HG03196 (cell line): ENCODE data around the gene RNF39.
A peak's percentile ranks its signal among the peaks of the same experiment; 100 is the strongest.
"Not testable (repeated sequence)": the region's sequence is repeated elsewhere in the genome, so short reads cannot be mapped to it uniquely, and the experiment has no call there.

ENCODE experiments used
- ATAC-seq: cut with Tn5 transposase; IDR thresholded peaks from one replicate; pipeline ENCODE4 v1.9.1; 2021; ENCODE audit not compliant: unreplicated experiment

The RNF39 gene

GRCh38 chr6:30062471-30063178 is 12.9 kb downstream of the RNF39 start:
- no peak for ATAC-seq

DNA sequence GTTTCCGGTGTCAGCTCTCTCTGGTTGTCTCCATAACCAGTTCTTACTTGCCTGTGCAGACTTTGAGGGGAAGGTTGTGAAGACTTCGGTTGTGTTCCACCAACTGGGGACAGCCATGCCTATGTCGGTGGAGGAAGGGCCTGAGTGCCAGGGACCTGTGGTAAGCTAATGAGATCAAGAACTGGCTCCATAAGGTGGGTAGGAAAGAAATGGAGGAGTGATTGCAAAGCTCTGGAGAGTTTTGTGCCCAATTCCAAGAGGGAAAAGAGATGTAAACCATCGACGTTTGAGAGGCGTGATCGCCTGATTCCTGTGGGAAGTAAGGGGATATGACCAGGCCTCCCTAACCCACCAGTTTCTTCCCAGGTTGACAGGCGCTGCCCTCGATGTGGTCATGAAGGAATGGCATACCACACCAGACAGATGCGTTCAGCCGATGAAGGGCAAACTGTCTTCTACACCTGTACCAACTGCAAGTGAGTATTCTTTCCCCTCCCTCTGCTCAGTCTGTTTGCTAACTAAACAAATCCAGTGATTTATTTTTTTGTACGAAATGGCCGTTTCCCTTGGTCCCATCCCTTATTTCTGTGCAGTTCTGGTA is 13.6 kb downstream of the RNF39 start:
- ATAC-seq, result peak; percentile 8

DNA sequence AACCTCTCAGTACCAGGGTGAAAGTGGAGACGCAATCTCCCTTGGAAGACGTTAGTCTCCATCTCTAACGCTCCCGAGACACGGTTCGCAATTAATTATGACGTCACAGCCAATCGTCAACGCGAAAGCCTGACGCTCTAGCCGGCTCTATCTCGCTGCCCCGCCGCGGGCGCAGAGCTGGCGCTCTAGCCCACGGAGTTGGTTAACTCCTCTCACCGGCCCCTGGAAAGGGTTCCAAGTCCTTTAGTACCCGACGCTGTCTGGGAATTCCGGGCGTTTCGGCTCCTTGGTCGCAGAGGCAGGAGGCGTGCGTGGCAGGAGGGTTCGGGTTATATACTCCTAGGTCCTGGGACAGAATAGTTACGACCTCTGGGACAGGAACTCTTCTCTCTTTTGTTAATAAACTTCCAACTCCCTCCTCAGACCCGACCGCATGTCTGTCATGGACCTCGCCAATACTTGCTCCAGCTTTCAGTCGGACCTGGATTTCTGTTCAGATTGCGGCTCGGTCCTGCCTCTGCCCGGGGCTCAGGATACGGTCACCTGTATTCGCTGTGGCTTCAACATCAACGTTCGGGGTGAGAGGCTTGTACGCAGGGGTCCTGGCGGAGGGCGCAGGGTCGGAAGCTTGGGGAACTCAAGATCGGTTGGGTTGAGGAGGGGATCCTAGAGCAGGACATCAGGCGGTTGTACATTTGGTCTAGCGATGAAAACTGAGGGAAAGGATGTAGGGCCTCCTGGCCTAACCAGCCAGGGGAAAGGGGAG is 14.3 kb downstream of the RNF39 start, which contains the start of gene POLR1H:
Gene POLR1H, plus strand, starts transcription at position 174 of the 766 bp plus-strand sequence. Its CDS starts 260 bp downstream, at position 434.
- ATAC-seq, result peak; percentile 86

- peak; percentile 31 for ATAC-seq
These were observed 14.9 kb downstream of the RNF39 start for GRCh38 chr6:30060606-30061091.

DNA sequence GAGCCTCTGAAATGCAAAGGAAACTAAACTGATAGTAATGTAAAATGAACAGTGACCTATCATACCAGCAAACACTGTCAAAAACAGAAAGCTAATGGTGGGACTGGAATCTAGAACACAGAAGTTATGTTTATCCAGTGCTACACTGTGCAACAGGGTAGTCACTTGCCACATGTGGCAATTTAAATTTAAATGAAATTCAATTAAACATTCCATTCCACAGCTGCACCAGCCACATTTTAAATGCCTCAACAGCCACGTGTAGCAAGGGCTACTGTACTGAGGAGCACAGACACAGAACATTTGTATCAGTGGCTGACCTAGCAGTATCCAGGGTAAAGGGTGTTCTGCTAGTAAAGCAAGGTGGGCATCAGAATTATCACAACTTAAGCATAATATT is 20.1 kb downstream of the RNF39 start:
- no peak for ATAC-seq

GRCh38 chr6:30053682-30054081 is 21.9 kb downstream of the RNF39 start:
- no peak for ATAC-seq

- ATAC-seq, result no peak
These were observed 28.3 kb downstream of the RNF39 start for GRCh38 chr6:30047220-30047619.

GRCh38 chr6:30044630-30045029 is 30.9 kb downstream of the RNF39 start:
- no peak for ATAC-seq

- no peak for ATAC-seq
These were observed 31.8 kb downstream of the RNF39 start for GRCh38 chr6:30043744-30044143.

- no peak for ATAC-seq
These were observed 32.7 kb downstream of the RNF39 start for GRCh38 chr6:30042914-30043313.

- no peak for ATAC-seq
These were observed 33.1 kb downstream of the RNF39 start for GRCh38 chr6:30042476-30042875.

- ATAC-seq, result no peak
These were observed 33.7 kb downstream of the RNF39 start for GRCh38 chr6:30041821-30042220.

DNA sequence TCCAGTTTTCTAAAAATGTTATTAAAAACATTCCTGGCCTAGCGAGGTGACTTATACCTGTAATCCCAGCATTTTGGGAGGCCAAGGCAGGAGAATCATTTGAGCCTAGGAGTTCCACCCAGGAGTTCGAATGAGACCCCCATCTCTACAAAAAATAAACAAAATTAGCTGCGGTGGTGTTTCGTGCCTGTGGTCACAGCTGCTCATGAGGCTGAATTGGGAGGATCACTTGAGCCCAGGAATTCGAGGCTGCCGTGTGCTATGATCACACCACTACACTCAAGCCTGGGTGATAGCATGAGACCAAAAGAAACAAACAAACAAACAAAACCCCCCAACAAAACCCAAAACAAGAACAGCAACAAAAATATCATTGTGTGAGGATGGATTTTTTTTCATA is 34.3 kb downstream of the RNF39 start:
- ATAC-seq, result no peak

DNA sequence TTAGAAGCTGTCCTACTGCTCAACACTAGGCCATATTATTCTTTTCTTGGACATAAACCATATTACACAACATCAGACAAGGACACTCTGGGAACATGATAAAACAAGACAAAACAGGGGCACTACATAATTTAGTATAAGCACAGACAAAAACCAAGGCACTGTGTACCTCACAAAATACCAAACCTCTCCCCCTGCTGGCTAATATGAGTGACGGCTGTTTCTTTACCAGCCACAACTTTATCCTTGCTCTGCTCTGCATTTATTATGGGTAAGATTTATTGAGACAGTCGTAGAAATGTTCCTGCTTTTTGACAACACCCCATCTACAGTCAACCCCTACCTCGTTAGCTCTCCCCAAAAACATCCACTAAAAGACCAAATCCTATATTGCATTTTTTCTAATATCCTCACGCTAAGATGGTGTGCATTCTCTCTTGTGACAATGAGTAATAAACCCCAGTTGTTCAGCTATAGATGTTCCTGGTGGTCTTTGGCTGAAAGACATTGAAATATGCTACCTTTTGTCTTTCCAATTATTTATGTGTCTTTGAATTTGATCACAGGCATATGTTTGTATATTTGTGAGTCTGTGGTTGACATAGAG is 38.3 kb downstream of the RNF39 start:
- no peak for ATAC-seq

- no peak for ATAC-seq
These were observed 39.8 kb downstream of the RNF39 start for GRCh38 chr6:30035784-30036183.

DNA sequence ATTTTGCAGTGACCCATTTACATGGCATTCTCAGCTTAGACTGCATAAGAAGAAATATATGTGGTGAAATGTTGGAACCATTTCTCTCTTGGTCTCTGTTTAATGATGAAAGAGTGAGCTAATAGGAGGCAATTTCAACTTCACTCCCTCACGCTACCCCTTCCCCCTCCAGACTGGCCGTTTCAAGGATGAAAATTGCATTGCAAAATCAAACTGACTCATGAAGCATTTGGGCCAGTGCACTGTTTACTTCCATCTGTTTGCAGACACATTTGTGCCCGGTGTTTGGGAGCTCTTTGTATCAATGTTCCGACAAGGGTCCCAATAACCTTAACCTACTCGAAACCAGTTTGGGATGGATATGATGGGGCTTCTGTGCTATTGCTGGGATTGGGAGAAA is 42.1 kb downstream of the RNF39 start:
- not testable (repeated sequence) for ATAC-seq

DNA sequence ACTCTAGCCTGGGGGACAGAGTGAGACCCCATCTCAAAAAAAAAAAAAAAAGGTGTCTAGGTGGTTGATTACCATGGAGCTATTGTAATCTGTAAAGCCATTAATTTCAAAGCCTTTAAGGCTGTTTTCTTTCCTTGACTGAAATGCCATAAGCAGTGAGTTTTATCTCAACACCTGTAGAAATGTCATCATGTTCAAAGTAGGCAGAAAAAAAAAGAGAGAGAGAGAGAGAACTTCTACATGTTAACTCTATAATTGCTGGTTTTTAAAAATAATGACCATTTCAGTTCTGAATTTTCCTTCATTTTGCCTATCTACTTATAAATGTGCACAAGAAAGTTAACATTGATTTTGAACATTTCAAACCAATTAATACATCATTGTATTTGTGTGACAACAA is 44.2 kb downstream of the RNF39 start:
- ATAC-seq, result no peak

GRCh38 chr6:30029588-30029987 is 46.0 kb downstream of the RNF39 start:
- no peak for ATAC-seq

GRCh38 chr6:30025186-30025585 is 50.4 kb downstream of the RNF39 start:
- no peak for ATAC-seq

- ATAC-seq, result not testable (repeated sequence)
These were observed 52.9 kb downstream of the RNF39 start for GRCh38 chr6:30022712-30023111.

GRCh38 chr6:30022189-30022588 is 53.4 kb downstream of the RNF39 start:
- no peak for ATAC-seq
